HepG2 (cell line): ENCODE measurements around the gene CTIF. TPM values are rescaled to one million over a fixed set of nuclear protein-coding genes. Genes with fewer than 3 reads are reported as not detected.
A peak's percentile ranks its signal among the peaks of the same experiment; 100 is the strongest.

Experiments
- BCL6 ChIP-seq: IDR thresholded peaks from 2 replicates; pipeline ENCODE4 v1.6.1; 2016; ENCODE audit warnings: missing genetic modification reagents, missing compliant biosample characterization
- FOXO1 ChIP-seq: sonication (generic); formaldehyde crosslinking; IDR thresholded peaks from 2 replicates; pipeline ENCODE4 v1.4.0; 2020; ENCODE audit warnings: missing genetic modification reagents
- HDAC1 ChIP-seq: sonication (generic); formaldehyde crosslinking; IDR thresholded peaks from 2 replicates; pipeline ENCODE4 v1.5.1; 2020; ENCODE audit warnings: mild to moderate bottlenecking, missing genetic modification reagents
- HIC2 ChIP-seq: sonication (generic); formaldehyde crosslinking; IDR thresholded peaks from 2 replicates; pipeline ENCODE4 v1.9.0; 2022; ENCODE audit warnings: low read depth, missing genetic modification reagents
- HMG20A ChIP-seq: IDR thresholded peaks from 2 replicates; pipeline ENCODE4 v1.6.1; 2016; ENCODE audit warnings: borderline replicate concordance
- HNF4G ChIP-seq, 2 experiments: sonication (generic) in 1 of 2; formaldehyde crosslinking in 1 of 2; IDR thresholded peaks; 2 replicates each; pipeline versions ENCODE4 v1.4.0 to v1.6.1; 2011 to 2020; ENCODE audit warnings: borderline replicate concordance in 2 of 2, low read depth in 2 of 2, mild to moderate bottlenecking in 2 of 2, low read length in 1 of 2, missing genetic modification reagents in 1 of 2, moderate library complexity in 1 of 2
- KDM6A ChIP-seq: IDR thresholded peaks from 2 replicates; pipeline ENCODE4 v1.6.1; 2016; ENCODE audit warnings: low read depth
- MED1 ChIP-seq: sonication (generic); formaldehyde crosslinking; IDR thresholded peaks from 2 replicates; pipeline ENCODE4 v1.4.0; 2020; ENCODE audit warnings: missing genetic modification reagents
- NCOA2 ChIP-seq: sonication (generic); formaldehyde crosslinking; IDR thresholded peaks from 2 replicates; pipeline ENCODE4 v1.8.0; 2022; ENCODE audit warnings: inconsistent platforms
- NR2F6 ChIP-seq, 2 experiments: IDR thresholded peaks; 2 replicates each; pipeline ENCODE4 v1.6.1; 2016; ENCODE audit warnings: antibody characterized with exemption in 1 of 2, mild to moderate bottlenecking in 1 of 2
- RARA ChIP-seq: IDR thresholded peaks from 2 replicates; pipeline ENCODE4 v1.6.1; 2016; ENCODE audit warnings: missing genetic modification reagents, missing compliant biosample characterization
- RBM22 ChIP-seq: fragments of 200-400 bp; formaldehyde crosslinking; optimal IDR thresholded peaks from 2 replicates; pipeline ENCODE3; 2017; ENCODE audit warnings: mild to moderate bottlenecking, low read length, moderate library complexity
- RCOR2 ChIP-seq: IDR thresholded peaks from 2 replicates; pipeline ENCODE4 v1.6.1; 2016; ENCODE audit warnings: missing biosample characterization, missing genetic modification reagents
- RXRB ChIP-seq: IDR thresholded peaks from 2 replicates; pipeline ENCODE4 v1.6.1; 2016; ENCODE audit warnings: borderline replicate concordance, missing genetic modification reagents, missing compliant biosample characterization
- SALL1 ChIP-seq: sonication (generic); formaldehyde crosslinking; IDR thresholded peaks from 2 replicates; pipeline ENCODE4 v1.8.0; 2022; ENCODE audit warnings: mild to moderate bottlenecking, missing genetic modification reagents
- SMAD3 ChIP-seq: sonication (generic); formaldehyde crosslinking; IDR thresholded peaks from 2 replicates; pipeline ENCODE4 v1.4.0; 2020; ENCODE audit warnings: missing genetic modification reagents
- SOX6 ChIP-seq, 2 experiments: fragments of 450-650 bp in 1 of 2; sonication (generic) in 1 of 2; formaldehyde crosslinking in 1 of 2; IDR thresholded peaks; 2 replicates each; pipeline versions ENCODE4 v1.4.0 to v1.6.1; 2017 to 2020; ENCODE audit warnings: antibody characterized with exemption in 1 of 2, mild to moderate bottlenecking in 1 of 2, missing genetic modification reagents in 1 of 2
- TEAD3 ChIP-seq: optimal IDR thresholded peaks from 2 replicates; pipeline ENCODE3; 2016; ENCODE audit warnings: borderline replicate concordance
- ZNF501 ChIP-seq: sonication (generic); formaldehyde crosslinking; IDR thresholded peaks from 2 replicates; pipeline ENCODE4 v1.5.1; 2020; ENCODE audit warnings: mild to moderate bottlenecking, moderate library complexity, missing genetic modification reagents
- ZNF644 ChIP-seq: IDR thresholded peaks from 2 replicates; pipeline ENCODE4 v1.6.1; 2016; ENCODE audit warnings: low read depth
- ZNF776 ChIP-seq: sonication (generic); formaldehyde crosslinking; IDR thresholded peaks from 2 replicates; pipeline ENCODE4 v1.4.0; 2020; ENCODE audit warnings: mild to moderate bottlenecking, missing genetic modification reagents
- polyA plus RNA-seq, 8 experiments: library from polyadenylated mRNA; depleted of rRNA in 3 of 8; stranded (reverse) in 7 of 8; unstranded in 1 of 8; fragments of >200 nt; fragmentation: Illumina TruSeq in 4 of 8; extraction: Trizol in 4 of 8; gene quantifications; 2 replicates each; pipeline versions ENCODE4 v1.2.1 to v1.2.3, GENCODE V29; 2011 to 2016; ENCODE audit warnings: low read depth in 4 of 8, missing spikeins in 1 of 8, mixed read lengths in 1 of 8; ENCODE audit not compliant: insufficient read depth in 1 of 8
- total RNA-seq, 5 experiments: library from RNA; depleted of rRNA; stranded (reverse); fragments of >200 nt; fragmentation: Illumina TruSeq; extraction: Trizol; gene quantifications; 2 replicates each; pipeline ENCODE4 v1.2.3, GENCODE V29; 2016; ENCODE audit warnings: low read depth in 1 of 5
- TF ChIP-seq, protein P1 (sequence below): IDR thresholded peaks from 2 replicates; pipeline ENCODE4 v1.6.1; 2016
- TF ChIP-seq, protein P2 (sequence below): IDR thresholded peaks from 2 replicates; pipeline ENCODE4 v1.4.0; 2020; ENCODE audit warnings: mild to moderate bottlenecking, missing genetic modification reagents
- TF ChIP-seq, protein P3 (sequence below): sonication (generic); formaldehyde crosslinking; IDR thresholded peaks from 2 replicates; pipeline ENCODE4 v1.4.0; 2020; ENCODE audit warnings: mild to moderate bottlenecking, missing genetic modification reagents

Gene CTIF
- total and polyA plus RNA-seq, 2 of the 13 experiments (the other 11 are each of a cell fraction or from before 2014, with no cell fraction given): 18.2 to 28.0 TPM

DNA sequence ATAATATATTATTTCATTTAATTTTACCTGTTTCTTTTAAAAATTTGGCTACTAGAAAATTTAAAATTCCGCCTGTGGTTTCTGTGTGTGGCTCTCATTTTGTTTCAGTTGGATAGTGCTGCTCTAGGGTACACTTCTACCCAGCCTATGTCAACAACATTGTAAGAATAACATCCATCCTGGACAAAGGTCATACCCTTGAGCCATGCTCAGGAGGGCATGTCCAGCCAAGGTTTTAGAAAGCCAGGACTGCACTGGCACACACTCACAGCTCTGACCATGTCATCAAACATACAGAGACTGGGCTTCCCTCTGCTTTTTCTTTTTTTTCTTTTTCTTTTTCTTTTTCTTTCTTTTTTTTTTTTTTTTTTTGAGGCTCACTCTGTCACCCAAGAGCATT is 96.1 kb downstream of the CTIF start (continued):
- TF ChIP-seq, protein P1, sequence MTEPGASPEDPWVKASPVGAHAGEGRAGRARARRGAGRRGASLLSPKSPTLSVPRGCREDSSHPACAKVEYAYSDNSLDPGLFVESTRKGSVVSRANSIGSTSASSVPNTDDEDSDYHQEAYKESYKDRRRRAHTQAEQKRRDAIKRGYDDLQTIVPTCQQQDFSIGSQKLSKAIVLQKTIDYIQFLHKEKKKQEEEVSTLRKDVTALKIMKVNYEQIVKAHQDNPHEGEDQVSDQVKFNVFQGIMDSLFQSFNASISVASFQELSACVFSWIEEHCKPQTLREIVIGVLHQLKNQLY (CRISPR knock-in tag): 0 out of 2 replicates have a peak, but pooled peaks have one; percentile 34
- TF ChIP-seq RARA (CRISPR knock-in tag) (peak; percentile 54), MED1 (CRISPR knock-in tag) (peak; percentile 46; the same call in 1 of the 2 replicates), ZNF501 (no peak), RXRB (peak; percentile 64; the same call in 1 of the 2 replicates), SMAD3 (CRISPR knock-in tag) (0 out of 2 replicates have a peak, but pooled peaks have one; percentile 26), HNF4G (IDR thresholded peaks at IDR 0.05; ENCODE audit: borderline replicate concordance, low read depth, low read length) (peak; percentile 31; the same call in 1 of the 2 replicates), HNF4G (CRISPR knock-in tag; IDR thresholded peaks at IDR 0.05; ENCODE audit: borderline replicate concordance, low read depth) (no peak), FOXO1 (CRISPR knock-in tag) (peak; percentile 47; the same call in 1 of the 2 replicates), HDAC1 (CRISPR knock-in tag) (0 out of 2 replicates have a peak, but pooled peaks have one; percentile 40), BCL6 (CRISPR knock-in tag) (peak; percentile 49; the same call in 1 of the 2 replicates), HMG20A (CRISPR knock-in tag) (peak; percentile 35; the same call in 1 of the 2 replicates), SOX6 (IDR thresholded peaks at IDR 0.05) (no peak), SOX6 (CRISPR knock-in tag; IDR thresholded peaks at IDR 0.05) (peak; percentile 48; the same call in 1 of the 2 replicates), RCOR2 (CRISPR knock-in tag) (peak; percentile 72; the same call in 1 of the 2 replicates), RBM22 (no peak), SALL1 (peak; percentile 44; the same call in 1 of the 2 replicates), KDM6A (CRISPR knock-in tag) (peak; percentile 44; the same call in 1 of the 2 replicates), NCOA2 (CRISPR knock-in tag) (peak; percentile 20; the same call in 1 of the 2 replicates), TEAD3 (CRISPR knock-in tag) (peak; percentile 57), HIC2 (CRISPR knock-in tag) (peak; percentile 92), NR2F6 (IDR thresholded peaks at IDR 0.05) (peak; percentile 61), NR2F6 (CRISPR knock-in tag; IDR thresholded peaks at IDR 0.05) (peak; percentile 77), ZNF776 (CRISPR knock-in tag) (no peak), ZNF644 (CRISPR knock-in tag) (0 out of 2 replicates have a peak, but pooled peaks have one; percentile 28)
- TF ChIP-seq, protein P2, sequence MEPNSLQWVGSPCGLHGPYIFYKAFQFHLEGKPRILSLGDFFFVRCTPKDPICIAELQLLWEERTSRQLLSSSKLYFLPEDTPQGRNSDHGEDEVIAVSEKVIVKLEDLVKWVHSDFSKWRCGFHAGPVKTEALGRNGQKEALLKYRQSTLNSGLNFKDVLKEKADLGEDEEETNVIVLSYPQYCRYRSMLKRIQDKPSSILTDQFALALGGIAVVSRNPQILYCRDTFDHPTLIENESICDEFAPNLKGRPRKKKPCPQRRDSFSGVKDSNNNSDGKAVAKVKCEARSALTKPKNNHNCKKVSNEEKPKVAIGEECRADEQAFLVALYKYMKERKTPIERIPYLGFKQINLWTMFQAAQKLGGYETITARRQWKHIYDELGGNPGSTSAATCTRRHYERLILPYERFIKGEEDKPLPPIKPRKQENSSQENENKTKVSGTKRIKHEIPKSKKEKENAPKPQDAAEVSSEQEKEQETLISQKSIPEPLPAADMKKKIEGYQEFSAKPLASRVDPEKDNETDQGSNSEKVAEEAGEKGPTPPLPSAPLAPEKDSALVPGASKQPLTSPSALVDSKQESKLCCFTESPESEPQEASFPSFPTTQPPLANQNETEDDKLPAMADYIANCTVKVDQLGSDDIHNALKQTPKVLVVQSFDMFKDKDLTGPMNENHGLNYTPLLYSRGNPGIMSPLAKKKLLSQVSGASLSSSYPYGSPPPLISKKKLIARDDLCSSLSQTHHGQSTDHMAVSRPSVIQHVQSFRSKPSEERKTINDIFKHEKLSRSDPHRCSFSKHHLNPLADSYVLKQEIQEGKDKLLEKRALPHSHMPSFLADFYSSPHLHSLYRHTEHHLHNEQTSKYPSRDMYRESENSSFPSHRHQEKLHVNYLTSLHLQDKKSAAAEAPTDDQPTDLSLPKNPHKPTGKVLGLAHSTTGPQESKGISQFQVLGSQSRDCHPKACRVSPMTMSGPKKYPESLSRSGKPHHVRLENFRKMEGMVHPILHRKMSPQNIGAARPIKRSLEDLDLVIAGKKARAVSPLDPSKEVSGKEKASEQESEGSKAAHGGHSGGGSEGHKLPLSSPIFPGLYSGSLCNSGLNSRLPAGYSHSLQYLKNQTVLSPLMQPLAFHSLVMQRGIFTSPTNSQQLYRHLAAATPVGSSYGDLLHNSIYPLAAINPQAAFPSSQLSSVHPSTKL (CRISPR knock-in tag): peak; percentile 73
- TF ChIP-seq, protein P3, sequence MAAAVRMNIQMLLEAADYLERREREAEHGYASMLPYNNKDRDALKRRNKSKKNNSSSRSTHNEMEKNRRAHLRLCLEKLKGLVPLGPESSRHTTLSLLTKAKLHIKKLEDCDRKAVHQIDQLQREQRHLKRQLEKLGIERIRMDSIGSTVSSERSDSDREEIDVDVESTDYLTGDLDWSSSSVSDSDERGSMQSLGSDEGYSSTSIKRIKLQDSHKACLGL (CRISPR knock-in tag): no peak
